K562 (cell line): Measurements from ENCODE around the gene C1orf167. TPM values are rescaled to one million over a fixed set of nuclear protein-coding genes. Genes with fewer than 3 reads are reported as not detected.

Source experiments
- ATAC-seq: fragments of 200-7000 bp; cut with Tn5 transposase; 3 replicates; pipeline ENCODE4 v1.9.1; 2020; ENCODE audit warnings: moderate library complexity
- BruUV-seq: library from RNA; stranded (reverse); fragments of 400-500 nt; replicated peaks from 2 replicates; lab custom pipeline; 2021; lab: Mats Ljungman, UMichigan
- CTCF ChIA-PET: fragments of 300-600 bp; formaldehyde crosslinking; extraction: SDS; loops from one replicate; lab custom pipeline; 2021; ENCODE audit warnings: low intra/inter-chr PET ratio; lab: Yijun Ruan, JAX
- POLR2A ChIA-PET: fragments of 300-600, 350-650 bp; sonication (Branson Sonifier 250); formaldehyde crosslinking; extraction: SDS; loops from one replicate; lab custom pipeline; 2021; ENCODE audit warnings: antibody characterized with exemption, inconsistent platforms; lab: Yijun Ruan, JAX
- DNase-seq, 4 experiments: peaks; one replicate each; pipeline versions ENCODE4 v3.0.0 to v3.0.0-alpha.2; 2011 to 2018; ENCODE audit warnings: low spot score in 3 of 4, mixed read lengths in 3 of 4; ENCODE audit errors: extremely low read depth in 1 of 4
- FAIRE-seq: peaks from 2 replicates; lab custom pipeline; 2011; peaks lifted over from hg19 to GRCh38; lab: Jason Lieb, UNC
- H2AFZ ChIP-seq: 2 replicates; pipeline ENCODE4 v1.6.0; 2011; ENCODE audit warnings: low read depth, low read length, control low read depth, inconsistent platforms
- H3K27ac ChIP-seq: fragments of 200-600 bp; 3 replicates; pipeline ENCODE4 v1.8.0; 2011; ENCODE audit warnings: low read depth, mild to moderate bottlenecking, control low read depth, inconsistent platforms, low read length, moderate library complexity, mixed read lengths; ENCODE audit errors: extremely low read depth
- H3K27me3 ChIP-seq, 2 experiments: fragments of 300-600 bp in 1 of 2; 2 replicates in 1 of 2; 3 replicates in 1 of 2; pipeline versions ENCODE4 v1.6.0 to v1.8.0; 2011; ENCODE audit warnings: inconsistent platforms in 2 of 2, low read length in 2 of 2, mild to moderate bottlenecking in 1 of 2, mixed read lengths in 1 of 2, moderate library complexity in 1 of 2; ENCODE audit not compliant: control insufficient read depth in 2 of 2, insufficient read depth in 2 of 2
- H3K36me3 ChIP-seq: fragments of 300-600 bp; 3 replicates; pipeline ENCODE4 v1.8.0; 2011; ENCODE audit warnings: mild to moderate bottlenecking, low read length, inconsistent platforms; ENCODE audit not compliant: control insufficient read depth, insufficient read depth
- H3K4me1 ChIP-seq, 2 experiments: fragments of 200-600 bp in 1 of 2; replicated peaks in 1 of 2; 2 replicates in 1 of 2; 3 replicates in 1 of 2; pipeline versions ENCODE4 v1.5.1 to v1.8.0; 2011; ENCODE audit warnings: inconsistent platforms in 2 of 2, low read length in 2 of 2, mild to moderate bottlenecking in 1 of 2, mixed read lengths in 1 of 2, moderate library complexity in 1 of 2; ENCODE audit not compliant: control insufficient read depth in 2 of 2, insufficient read depth in 2 of 2
- H3K4me2 ChIP-seq: 2 replicates; pipeline ENCODE4 v1.6.1; 2011; ENCODE audit warnings: low read length, control low read depth, inconsistent platforms, mixed read lengths; ENCODE audit not compliant: insufficient read depth
- H3K4me3 ChIP-seq: fragments of 200-600 bp; sonication (generic), shearing (Covaris generic); 2 replicates; pipeline ENCODE4 v1.5.1; 2016; ENCODE audit warnings: control low read depth, inconsistent platforms
- H3K79me2 ChIP-seq: fragments of 200-600 bp; 3 replicates; pipeline ENCODE4 v1.8.0; 2011; ENCODE audit warnings: low read length, inconsistent platforms; ENCODE audit not compliant: control insufficient read depth, insufficient read depth
- H3K9ac ChIP-seq, 2 experiments: 2 replicates each; pipeline versions ENCODE4 v1.6.0 to v1.6.1; 2011; ENCODE audit warnings: low read depth in 2 of 2, low read length in 2 of 2, control low read depth in 1 of 2, inconsistent platforms in 1 of 2, mild to moderate bottlenecking in 1 of 2, mixed read lengths in 1 of 2; ENCODE audit not compliant: insufficient read depth in 1 of 2
- H3K9me1 ChIP-seq: one replicate; pipeline ENCODE4 v1.6.0; 2011; ENCODE audit warnings: inconsistent platforms, mild to moderate bottlenecking, low read length, moderate library complexity; ENCODE audit not compliant: control insufficient read depth, insufficient read depth
- H3K9me3 ChIP-seq: replicated peaks from 2 replicates; pipeline ENCODE4 v1.5.1; 2011; ENCODE audit warnings: low read depth, low read length, inconsistent platforms; ENCODE audit not compliant: control insufficient read depth, insufficient read depth
- H4K20me1 ChIP-seq: replicated peaks from 2 replicates; pipeline ENCODE4 v1.6.1; 2011; ENCODE audit warnings: low read length, inconsistent platforms, mixed read lengths; ENCODE audit not compliant: control insufficient read depth, insufficient read depth
- BMI1 ChIP-seq: fragments of 150-350 bp; IDR thresholded peaks from 2 replicates; pipeline ENCODE4 v1.6.1; 2014; ENCODE audit warnings: low read length
- HDGF ChIP-seq: fragments of 450-650 bp; IDR thresholded peaks from 2 replicates; pipeline ENCODE4 v1.6.1; 2016
- MTA1 ChIP-seq: fragments of 450-650 bp; IDR thresholded peaks from 2 replicates; pipeline ENCODE4 v1.6.1; 2017; ENCODE audit warnings: borderline replicate concordance
- NELFE ChIP-seq: IDR thresholded peaks from 2 replicates; pipeline ENCODE4 v1.6.1; 2011; ENCODE audit warnings: mild to moderate bottlenecking; ENCODE audit not compliant: insufficient read depth, insufficient read length
- NFXL1 ChIP-seq: fragments of 450-650 bp; formaldehyde crosslinking; IDR thresholded peaks from 2 replicates; pipeline ENCODE4 v1.4.0; 2021; ENCODE audit warnings: mild to moderate bottlenecking
- ZNF24 ChIP-seq: fragments of 450-650 bp; IDR thresholded peaks from 2 replicates; pipeline ENCODE4 v1.6.1; 2016
- WGBS: fragments of 100-300 bp; shearing (Covaris generic); methylation state at CpG from one replicate; pipeline ENCODE4 v1.1.6; 2016; ENCODE audit warnings: low coverage, mixed read lengths; ENCODE audit not compliant: insufficient coverage; ENCODE audit errors: missing lambda C conversion rate; 5-methylcytosine and 5-hydroxymethylcytosine counted together
- in situ Hi-C: fragments of 300-500 bp; cut with MboI; formaldehyde crosslinking; loops from 4 replicates; pipeline ENCODE4 v1.15.0; 2018; ENCODE audit warnings: inconsistent platforms, mixed read lengths
- intact Hi-C: fragments of 100-400 bp; cut with micrococcal nuclease; formaldehyde crosslinking; loops from 2 replicates; pipeline ENCODE4 v1.14.2; 2022
- polyA plus RNA-seq, 8 experiments: library from polyadenylated mRNA; depleted of rRNA in 4 of 8; stranded (reverse) in 5 of 8; unstranded in 3 of 8; fragments of >200 nt; fragmentation: Nextera tagmentation in 2 of 8; fragmentation: Illumina TruSeq in 1 of 8; extraction: Ambion mirVana in 2 of 8; extraction: Trizol in 1 of 8; gene quantifications; 2 replicates each; pipeline versions ENCODE4 v1.2.1 to v1.2.3, GENCODE V29; 2011 to 2014; ENCODE audit warnings: inconsistent platforms in 1 of 8, missing spikeins in 1 of 8
- total RNA-seq, 7 experiments: library from RNA; depleted of rRNA in 6 of 7; stranded (reverse); fragments of >200 nt in 6 of 7; fragmentation: Illumina TruSeq in 2 of 7; extraction: Trizol in 2 of 7; gene quantifications; 2 replicates each; pipeline versions ENCODE4 v1.2.1 to v1.2.3, GENCODE V29; 2011 to 2021; ENCODE audit warnings: low replicate concordance in 1 of 7
- TF ChIP-seq, protein P1 (sequence below): sonication (generic); formaldehyde crosslinking; IDR thresholded peaks from 2 replicates; pipeline ENCODE4 v1.8.0; 2022; ENCODE audit warnings: mild to moderate bottlenecking, missing genetic modification reagents

The C1orf167 gene
- total and polyA plus RNA-seq, 9 of the 15 experiments (the other 6 are each of a cell fraction or from before 2014, with no cell fraction given): 0.22 to 0.86 (median 0.31) TPM; not detected in 2

DNA sequence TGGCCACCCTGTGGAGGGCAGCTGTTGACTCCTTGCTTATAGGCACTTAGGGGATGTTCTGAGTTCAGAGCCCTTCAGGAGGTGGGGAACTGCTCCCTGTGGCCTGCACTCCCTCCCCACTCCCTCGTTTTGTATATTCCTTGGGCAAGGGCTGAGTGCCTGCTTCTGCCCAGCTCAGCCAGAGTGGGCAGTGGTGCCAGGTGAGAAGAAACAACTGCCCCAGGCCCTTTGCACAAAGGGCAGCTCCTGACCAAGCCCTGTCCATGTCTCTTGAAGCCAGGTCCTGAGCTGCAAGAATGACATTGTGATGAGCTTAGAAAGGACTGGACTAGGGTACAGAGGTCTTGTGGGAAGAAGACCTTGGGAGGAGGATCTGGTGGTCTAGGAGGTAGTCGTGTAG is 23.9 kb upstream of the C1orf167 start:
- H4K20me1 ChIP-seq: no peaks in the 10 kb centered on the region
- no peak overlapping the region for H3K4me3 ChIP-seq
- H3K27ac ChIP-seq: peak overlapping the region; percentile 91
- POLR2A ChIA-PET: interaction anchor here (0.5 to 1.9 kb wide), 7 partner anchors 15 to 312 kb away, joined by 3 to 7 read pairs (median 3); no protein-coding TSS in a partner anchor
- FAIRE-seq: no peak
- TF ChIP-seq BMI1: no peak
- TF ChIP-seq, protein P1, sequence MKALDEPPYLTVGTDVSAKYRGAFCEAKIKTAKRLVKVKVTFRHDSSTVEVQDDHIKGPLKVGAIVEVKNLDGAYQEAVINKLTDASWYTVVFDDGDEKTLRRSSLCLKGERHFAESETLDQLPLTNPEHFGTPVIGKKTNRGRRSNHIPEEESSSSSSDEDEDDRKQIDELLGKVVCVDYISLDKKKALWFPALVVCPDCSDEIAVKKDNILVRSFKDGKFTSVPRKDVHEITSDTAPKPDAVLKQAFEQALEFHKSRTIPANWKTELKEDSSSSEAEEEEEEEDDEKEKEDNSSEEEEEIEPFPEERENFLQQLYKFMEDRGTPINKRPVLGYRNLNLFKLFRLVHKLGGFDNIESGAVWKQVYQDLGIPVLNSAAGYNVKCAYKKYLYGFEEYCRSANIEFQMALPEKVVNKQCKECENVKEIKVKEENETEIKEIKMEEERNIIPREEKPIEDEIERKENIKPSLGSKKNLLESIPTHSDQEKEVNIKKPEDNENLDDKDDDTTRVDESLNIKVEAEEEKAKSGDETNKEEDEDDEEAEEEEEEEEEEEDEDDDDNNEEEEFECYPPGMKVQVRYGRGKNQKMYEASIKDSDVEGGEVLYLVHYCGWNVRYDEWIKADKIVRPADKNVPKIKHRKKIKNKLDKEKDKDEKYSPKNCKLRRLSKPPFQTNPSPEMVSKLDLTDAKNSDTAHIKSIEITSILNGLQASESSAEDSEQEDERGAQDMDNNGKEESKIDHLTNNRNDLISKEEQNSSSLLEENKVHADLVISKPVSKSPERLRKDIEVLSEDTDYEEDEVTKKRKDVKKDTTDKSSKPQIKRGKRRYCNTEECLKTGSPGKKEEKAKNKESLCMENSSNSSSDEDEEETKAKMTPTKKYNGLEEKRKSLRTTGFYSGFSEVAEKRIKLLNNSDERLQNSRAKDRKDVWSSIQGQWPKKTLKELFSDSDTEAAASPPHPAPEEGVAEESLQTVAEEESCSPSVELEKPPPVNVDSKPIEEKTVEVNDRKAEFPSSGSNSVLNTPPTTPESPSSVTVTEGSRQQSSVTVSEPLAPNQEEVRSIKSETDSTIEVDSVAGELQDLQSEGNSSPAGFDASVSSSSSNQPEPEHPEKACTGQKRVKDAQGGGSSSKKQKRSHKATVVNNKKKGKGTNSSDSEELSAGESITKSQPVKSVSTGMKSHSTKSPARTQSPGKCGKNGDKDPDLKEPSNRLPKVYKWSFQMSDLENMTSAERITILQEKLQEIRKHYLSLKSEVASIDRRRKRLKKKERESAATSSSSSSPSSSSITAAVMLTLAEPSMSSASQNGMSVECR (CRISPR knock-in tag): peak; percentile 46; the same call in 1 of the 2 replicates
- TF ChIP-seq NFXL1: no peak
- TF ChIP-seq HDGF: no peak
- TF ChIP-seq ZNF24: no peak
- TF ChIP-seq NELFE: no peak
- no peak for TF ChIP-seq MTA1
- intact Hi-C loops (loop anchor here (5.0 kb wide), 1 partner anchor 59 kb away; no protein-coding TSS in a partner anchor), in situ Hi-C loops (no loop called here)
- H3K9me3 ChIP-seq: no peaks in the 10 kb centered on the region
- peaks cover 50 to 59% of the 10 kb centered on the region in 2 experiments for H3K4me1 ChIP-seq
- no peak for ATAC-seq
- WGBS: 28% methylated on average over 2 of the region's 2 CpGs
- H3K27me3 ChIP-seq: no peaks in the 10 kb centered on the region
- peaks cover 7% of the 10 kb centered on the region; the same call in 2 of the 3 replicates for H3K36me3 ChIP-seq
- CTCF ChIA-PET: no interaction called here
- no peak overlapping the region for H2AFZ ChIP-seq
- peak overlapping the region; percentile 99; the same call in 1 of the 2 replicates for H3K4me2 ChIP-seq
- no TSS peak for BruUV-seq
- no peak for DNase-seq
- peaks cover 7% of the 10 kb centered on the region for H3K9me1 ChIP-seq
- peaks cover 53% of the 10 kb centered on the region for H3K79me2 ChIP-seq
- peak overlapping the region; percentile 64 to 87; a peak in 1 of 4 replicates for H3K9ac ChIP-seq
